LoVo (cell line): ENCODE measurements around the gene HSH2D.
"Not testable (repeated sequence)": the region's sequence is repeated elsewhere in the genome, so short reads cannot be mapped to it uniquely, and the experiment has no call there.

Experiments used
- DNase-seq: peaks from one replicate; pipeline ENCODE4 v3.0.0-alpha.2; 2016; ENCODE audit warnings: low spot score

Gene HSH2D, protein sequence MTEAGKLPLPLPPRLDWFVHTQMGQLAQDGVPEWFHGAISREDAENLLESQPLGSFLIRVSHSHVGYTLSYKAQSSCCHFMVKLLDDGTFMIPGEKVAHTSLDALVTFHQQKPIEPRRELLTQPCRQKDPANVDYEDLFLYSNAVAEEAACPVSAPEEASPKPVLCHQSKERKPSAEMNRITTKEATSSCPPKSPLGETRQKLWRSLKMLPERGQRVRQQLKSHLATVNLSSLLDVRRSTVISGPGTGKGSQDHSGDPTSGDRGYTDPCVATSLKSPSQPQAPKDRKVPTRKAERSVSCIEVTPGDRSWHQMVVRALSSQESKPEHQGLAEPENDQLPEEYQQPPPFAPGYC

DNA sequence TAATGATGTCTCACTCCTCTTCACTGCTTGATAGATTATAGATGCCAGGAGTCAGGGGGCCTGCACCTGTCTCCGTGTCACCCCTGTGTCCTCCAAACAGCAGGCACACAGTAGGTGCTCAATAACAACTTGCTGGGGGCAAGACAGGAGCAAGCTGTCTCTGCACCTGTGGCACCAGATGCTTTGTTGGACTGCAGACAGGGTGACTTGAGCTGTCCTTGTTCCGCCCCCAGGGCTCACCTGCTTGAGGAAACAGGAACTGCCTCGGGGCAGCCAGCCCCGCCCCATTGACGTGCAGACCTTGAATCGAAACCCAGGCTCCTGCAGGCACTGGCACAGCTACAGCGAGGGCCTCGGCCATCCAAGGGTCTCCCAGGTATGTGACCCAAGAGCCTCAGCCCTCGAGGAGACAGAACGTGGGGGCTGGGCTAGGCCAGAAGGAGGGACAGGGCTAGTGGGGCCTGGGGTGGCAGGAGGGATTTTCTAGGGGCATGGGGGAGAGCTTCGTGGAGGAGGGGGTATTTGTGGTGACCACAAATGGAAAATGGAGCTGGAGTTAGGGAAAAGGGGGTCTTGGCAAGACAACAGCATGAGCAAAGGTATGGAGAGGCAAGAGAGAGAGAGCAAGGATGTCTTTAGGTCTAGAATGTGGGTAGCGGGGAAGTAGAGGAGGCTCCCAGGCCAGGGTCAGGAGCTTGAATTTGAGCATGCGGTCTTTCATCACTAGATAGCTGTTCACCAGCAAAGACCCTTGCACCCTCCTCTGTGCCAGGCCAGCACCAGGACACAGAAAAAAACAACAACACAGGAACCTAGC is at the start of gene HSH2D:
Gene HSH2D, plus strand, starts transcription at position 287 of the 817 bp plus-strand sequence. CDS start 5,066 bp downstream, outside the sequence.
- DNase-seq: peak; percentile 87

DNA sequence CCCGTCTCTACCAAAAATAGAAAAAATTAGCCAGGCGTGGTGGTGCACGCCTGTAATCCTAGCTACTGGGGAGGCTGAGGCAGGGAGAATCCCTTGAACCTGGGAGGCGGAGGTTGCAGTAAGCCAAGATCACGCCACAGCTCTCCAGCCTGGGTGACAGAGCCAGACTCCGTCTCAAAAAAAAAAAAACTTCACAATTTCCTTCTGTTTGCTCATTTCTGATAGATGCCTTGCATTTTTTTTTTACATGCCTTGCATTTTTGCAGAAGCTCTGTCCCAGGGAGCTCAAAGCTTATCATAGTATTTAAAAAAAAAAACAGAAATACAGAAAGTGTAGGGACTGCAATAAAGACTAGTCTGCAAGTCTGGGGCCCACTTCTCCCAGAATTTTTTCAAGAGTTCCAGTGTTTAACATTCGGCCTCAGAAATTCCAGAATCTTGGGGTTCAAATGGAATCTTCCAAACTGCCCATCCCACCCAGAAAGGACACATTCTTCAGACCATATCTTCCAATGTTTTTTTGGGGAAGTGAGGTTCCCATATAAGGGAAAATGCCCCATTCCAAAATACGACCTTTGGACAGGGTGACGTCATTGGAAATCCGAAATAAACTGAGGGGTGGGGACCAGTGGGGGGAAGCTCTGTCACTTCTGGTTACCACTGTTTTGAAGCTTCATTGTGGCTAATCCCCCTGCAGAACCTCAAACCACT is 49.0 kb upstream of the HSH2D start:
- DNase-seq: no peak

DNA sequence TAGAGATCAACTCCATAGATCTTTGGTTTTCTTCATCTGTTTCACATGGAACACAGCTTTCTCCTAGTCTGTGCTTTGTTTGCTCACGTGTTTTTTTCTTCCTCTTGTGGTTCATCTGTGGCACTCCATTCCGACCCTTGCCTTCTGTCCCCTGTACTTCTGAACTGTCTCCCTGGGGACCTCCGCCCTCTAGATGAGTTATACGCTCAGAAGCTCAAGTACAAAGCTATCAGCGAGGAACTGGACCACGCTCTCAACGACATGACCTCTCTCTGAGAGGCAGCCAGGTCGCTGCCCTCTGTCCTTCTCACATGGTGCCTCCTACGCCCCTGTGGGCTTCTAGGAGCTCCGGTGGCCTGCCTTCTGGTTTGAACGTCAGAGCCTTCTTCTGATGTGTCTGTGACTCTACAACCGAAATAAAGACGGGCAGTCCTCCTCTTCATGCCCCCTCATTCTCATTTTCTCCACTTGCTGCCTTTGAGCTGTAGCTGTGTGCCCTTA is 48.4 kb upstream of the HSH2D start:
- DNase-seq: no peak

DNA sequence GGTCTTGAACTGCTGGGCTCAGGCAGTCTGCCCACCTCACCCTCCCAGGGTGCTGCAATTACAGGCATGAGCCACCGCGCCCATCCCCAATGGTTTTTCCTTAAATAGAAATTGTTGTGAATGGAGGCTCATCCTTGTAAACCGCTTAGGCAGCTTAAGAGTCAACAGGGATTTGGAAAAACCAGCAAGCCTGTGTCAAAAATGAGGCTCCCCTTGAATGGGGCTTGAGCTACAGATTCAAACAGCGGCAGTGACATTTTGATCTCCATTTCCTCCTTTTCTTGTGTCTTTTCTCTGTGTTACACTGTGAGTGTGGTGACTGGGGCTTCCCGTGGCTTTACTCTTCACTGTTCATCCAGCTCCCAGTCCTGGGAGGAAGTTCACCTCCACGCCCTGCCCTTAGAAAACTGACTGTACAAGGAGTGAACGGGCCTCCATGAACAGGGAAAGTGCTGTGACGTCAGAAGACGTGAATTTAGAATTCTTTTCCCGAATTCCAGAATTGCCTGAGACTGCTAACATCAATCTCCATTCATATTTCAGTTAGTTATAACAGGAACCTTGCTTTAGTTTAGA is 47.1 kb upstream of the HSH2D start:
- no peak for DNase-seq

DNA sequence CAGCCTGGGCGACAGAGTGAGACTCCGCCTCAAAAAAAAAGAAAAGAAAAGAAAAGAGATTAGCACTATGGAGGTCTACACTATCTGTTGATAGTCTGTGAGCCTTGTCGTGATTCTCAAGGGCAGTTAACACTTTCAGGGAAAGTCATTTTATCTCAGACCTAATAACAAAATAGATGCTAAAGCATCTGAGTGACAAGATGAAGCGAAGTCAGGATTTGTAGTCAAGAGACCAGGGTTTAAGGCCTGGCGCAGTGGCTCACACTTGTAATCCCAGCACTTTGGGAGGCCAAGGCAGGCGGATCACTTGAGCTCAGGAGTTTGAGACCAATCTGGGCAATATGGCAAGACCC is 45.1 kb upstream of the HSH2D start:
- no peak for DNase-seq

DNA sequence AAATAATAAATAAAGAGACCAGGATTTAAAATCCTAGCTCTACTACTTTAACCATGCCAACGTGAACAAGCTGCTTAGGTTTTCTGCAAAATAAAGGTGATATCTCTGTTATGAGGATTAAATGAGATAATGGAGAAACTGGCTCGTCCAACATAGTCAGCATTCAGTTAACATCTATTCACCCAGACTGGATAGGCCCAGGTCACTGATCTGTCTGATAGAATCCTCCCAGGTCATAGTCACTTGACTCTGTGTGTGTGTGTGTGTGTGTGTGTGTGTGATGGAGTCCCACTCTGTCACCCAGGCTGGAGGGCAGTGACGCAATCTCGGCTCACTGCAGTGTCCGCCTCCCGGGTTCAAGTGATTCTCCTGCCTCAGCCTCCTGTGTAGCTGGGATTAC is 44.7 kb upstream of the HSH2D start:
- no peak for DNase-seq

DNA sequence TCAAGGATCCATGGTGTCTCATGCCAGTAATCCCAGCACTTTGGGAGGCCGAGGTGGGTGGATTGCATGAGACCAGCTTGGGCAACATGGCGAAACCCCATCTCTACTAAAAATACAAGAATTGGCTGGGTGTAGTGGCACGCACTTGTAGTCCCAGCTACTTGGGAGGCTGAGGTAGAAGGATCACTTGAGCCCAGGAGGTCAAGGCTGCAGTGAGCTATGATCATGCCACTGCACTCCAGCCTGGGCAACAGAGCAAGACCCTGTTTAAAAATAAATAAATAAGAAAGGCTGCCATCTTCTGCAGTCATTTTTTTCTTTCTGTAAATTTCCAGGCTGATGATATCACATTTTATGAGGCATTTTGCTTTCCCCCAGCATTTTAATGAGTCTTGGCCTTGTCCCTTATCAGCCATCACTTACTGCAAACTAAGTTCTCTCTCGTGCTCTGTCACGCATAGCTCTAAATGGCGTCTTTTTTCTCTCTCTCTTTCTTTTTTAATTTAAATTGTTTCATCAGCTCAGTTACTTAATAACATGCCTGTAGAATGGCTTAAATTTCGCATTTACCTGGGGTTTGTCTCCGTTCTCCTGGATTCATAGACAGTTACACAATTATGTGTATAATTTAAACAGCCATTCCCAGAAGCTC is 44.0 kb upstream of the HSH2D start:
- DNase-seq: not testable (repeated sequence)

DNA sequence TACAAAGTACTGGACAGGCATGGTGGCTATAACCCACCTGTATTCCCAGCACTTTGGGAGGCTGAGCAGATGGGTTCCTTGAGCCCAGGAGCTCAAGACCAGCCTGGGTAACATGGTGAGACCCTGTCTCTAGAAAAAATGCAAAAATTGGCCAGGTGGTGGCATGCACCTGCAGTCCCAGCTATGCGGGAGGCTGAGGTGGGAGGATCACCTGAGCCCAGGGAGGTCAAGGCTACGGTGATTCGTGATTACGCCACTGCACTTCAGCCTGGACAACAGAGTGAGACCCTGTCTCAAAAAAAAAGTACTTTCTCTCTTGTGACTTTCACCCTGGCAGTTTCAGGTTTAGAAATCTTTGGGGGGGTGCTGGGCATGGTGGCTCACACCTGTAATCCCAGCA is 43.0 kb upstream of the HSH2D start:
- DNase-seq: no peak

DNA sequence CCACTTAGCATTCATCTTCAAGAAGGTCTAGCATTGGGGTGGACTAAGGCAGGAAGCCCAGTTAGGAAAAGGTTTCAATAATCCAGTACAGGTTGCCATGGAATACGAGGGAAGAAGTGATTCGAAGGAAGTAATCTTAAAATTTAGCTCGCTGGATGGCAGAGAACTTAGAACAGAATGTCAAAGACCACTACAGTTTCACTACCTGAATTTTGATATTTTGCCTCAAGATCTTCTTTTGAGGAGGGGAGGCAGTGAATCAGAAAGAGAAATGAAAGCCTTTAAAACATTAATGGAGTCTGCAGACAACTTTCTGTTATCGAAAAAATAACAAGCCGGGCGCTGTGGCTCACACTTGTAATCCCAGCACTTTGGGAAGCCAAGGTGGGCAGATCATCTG is 38.8 kb upstream of the HSH2D start:
- DNase-seq: no peak

DNA sequence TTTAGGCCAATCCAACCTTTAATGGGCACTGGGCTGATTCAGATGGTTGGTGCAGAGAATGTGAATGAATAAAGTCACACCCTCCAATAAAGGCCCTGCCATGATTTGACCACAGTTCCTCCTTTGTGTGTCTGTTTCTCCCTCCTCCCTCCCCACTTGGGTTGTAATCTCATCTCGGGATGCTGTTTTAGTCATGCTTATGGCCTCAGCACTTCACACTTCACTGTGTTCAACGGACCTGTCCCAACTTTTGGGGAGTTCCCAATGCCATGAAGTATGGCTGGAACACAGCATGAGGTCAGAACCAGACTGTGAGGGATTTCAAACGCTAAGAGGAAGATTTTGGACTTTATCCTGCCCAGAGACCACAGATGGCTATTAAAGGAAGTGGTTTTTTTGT is 37.4 kb upstream of the HSH2D start:
- DNase-seq: no peak

DNA sequence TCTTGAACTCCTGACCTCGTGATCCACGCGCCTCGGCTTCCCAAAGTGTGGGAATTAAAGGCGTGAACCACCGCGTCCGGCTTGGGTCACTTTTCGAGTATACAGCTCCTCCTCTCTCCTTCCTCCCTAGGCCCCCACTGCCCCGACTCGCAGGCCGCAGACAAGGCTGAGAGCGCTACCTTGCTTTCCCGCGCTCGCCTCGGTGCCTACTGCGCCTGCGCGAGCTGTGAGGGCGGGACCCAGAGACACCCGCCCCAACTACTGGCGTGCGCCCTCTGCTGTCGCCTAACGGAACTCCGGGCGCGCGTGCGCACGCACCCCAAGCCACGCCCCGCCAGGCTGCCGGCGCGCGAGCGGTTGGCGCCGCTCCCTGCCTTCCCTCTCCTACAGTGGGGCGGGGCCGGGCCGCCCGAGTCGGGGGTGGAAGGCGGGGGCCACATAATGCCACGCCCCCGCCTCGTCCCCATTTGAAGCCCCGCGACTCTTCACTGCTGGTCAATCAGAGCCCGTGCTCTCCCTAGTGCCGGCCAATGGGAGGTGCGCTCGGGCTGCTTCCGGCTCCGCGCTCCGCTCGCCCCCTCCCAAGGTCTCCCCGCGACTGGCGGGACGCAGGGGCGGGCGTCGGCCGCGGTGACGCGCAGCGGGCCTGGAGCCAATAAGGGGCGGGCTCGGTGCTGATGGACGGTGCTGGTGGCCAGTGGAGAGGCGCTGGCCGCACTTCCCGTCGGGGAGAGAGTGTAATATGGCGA is 32.2 kb upstream of the HSH2D start, which contains the start of gene RAB8A:
Gene RAB8A, plus strand, starts transcription at position 730 of the 749 bp plus-strand sequence. Its CDS starts 13 bp downstream, at position 743.
- peak; percentile 99 for DNase-seq

DNA sequence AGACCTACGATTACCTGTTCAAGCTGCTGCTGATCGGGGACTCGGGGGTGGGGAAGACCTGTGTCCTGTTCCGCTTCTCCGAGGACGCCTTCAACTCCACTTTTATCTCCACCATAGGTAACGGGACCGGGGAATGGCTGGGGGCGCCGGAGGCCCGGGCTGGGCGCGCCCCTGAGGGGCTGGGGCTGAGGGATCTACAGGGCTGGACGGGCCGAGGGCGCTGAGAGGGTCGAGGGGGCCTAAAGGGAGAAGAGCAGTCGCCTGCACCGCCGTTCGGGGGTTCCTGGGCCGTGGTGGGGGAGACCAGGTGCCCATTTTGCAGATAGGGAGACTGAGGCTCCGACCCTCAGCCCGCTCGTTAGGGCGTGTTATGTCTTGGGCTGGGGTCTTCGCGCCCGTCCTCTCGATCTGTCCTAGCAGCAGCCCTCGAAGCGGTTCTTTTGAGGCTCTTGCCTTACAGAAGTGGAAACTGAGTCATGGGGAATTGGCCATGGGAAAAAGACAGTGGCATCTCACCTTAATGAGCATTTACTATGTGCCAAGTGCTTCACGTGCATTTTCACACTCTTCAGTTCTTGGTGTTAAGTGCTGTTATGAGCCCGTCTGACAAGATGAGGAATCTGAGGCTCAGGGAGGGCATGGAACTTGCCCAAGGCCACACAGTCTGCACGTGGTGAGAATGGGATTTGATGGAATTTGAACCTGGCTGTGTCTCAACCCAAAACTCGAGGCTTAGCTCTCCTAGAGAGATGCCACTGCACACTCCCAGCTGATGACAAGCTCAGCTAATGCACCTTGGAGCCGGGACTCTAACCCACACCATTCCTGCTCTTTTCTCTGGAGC is 31.4 kb upstream of the HSH2D start:
- DNase-seq: no peak

DNA sequence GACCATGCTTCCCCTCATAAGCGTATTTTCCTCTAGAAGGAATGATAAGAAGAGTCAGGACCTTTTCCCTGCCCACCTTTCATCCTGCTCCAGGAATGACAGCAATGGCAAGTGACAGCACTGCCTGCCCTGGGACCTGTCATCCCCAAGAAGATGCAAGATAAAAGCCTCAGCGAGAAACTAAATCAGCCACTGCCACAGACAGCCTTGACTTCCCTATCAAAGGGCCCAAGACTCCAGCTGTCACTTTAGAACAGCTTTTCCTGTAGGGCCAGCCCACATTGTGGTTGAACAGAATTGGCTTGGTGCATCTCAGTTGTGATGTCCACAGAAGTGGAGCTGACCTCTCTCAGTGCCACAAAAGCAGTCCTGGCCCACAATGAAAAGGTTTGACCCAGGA is 30.7 kb upstream of the HSH2D start:
- DNase-seq: no peak

DNA sequence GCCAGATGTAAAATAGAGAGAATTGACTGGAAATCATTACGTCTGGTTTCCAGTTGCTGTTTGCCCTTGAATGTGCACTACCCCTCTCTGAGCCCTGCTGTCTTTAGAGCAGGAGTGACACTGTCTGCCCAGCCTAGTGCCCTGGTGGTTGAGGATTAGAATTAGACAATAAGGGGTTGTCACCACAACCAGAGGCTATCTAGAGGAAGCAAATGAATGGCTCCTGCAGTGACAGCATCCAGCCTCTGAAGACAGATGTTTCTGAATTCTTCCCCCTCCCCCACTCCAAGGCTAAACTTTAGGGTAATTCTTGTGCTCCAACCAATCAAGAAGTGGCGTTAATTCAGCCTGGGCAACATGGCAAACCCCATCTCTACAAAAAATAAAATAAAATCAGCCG is 29.8 kb upstream of the HSH2D start:
- no peak for DNase-seq

DNA sequence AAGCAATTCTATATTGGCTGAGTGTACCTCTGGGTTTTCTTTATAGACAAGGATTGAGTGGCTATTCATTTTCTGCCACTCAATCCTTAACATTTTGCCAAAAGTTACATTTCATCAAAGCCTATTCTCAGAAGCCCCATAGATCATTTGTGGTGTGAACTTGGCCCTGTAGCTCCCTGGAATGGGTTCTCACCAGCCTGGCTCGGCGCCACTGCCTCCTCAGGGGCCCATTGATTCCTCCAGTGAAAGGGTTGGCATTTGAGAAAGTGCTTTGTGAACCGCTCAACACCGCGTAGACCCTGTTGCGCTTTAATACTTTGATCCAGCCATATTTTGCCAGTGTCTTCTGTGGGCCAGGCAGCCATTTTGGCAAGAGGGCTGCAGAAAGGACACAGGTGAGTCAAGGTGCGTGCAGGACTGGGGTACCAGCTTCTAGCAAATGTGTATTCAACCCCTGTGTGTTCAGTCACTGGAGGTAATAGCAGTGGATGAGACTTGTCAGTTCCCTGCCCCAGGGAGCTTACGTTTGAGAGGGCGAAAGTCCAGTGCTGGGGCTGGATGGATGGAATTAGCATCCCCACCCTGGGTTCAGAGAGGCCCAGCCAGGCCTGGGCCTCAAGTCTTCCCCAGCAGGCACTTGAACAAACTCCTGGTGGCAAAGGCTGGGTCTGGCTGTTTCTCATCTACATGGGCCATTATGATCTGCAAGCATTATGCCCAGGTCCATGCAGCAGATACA is 28.0 kb upstream of the HSH2D start:
- no peak for DNase-seq

DNA sequence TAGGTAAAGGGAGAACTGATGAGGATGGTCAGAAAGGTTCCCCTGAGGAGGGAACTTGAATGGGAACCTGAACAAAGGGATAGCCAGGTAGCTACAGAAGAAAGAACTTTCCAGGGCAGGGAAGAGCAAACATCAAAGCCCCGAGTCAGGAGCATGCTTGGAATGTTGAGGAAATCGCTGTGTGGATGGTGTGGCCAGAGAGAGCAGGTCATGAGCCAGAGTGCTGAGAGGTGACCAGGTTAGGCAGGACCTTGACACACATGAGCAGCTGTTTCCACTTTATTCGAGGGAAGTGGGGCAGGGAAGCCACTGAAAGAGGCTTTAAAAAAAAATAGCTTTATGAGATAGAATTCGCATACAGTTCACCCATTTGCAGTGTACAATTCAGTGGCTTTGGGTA is 27.4 kb upstream of the HSH2D start:
- no peak for DNase-seq

DNA sequence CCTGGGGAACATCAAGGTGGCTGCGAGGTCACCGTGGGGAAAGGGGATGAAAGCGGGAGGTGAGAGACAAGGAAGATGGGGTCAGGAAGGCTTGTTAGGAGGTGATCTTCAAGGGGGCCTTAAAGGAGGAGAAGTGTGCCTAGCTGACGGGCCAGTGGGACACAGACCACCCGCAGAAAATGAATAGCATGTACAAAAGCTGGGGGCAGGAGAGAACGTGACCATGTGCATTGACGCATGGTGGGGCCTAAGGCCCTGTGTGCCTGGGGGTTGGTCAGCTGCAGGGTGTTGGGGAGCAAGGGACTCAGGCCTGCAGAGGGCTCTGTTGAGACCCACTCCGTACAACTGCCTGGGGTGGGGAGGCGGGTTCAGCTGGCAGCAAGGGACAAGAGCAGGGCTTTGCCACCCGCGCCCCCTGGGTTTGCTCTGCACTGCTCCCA is 25.9 kb upstream of the HSH2D start:
- DNase-seq: no peak

DNA sequence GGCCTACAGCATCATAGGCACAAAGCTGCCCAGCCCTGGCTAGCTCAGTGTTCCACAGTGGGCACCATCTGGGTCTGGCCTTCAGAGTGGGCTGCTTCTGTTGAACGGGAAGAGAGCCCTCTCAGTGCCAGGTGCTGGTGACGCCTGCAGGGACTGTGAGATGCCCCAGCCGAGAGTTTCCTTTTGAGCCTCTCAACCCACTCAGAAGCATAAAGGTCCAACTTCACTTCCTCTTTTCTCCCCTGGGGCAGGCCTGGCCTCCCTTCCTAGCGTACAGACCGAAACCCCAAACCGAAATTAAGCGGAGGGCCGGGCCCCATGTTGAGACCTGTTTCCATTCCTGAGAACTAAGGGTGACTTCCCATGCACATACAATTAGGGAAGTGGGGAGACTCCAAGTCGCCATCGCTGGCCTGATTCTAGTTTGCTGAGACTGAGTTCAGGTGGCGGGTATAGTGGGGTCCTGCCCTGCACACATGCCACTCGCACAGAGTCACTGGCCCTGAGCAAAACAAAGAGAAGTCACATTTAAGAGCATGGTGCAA is 24.9 kb upstream of the HSH2D start:
- no peak for DNase-seq
